Smooth muscle cell (in vitro differentiated cells): ENCODE measurements around the gene ZNF277. TPM values are rescaled to one million over a fixed set of nuclear protein-coding genes. Genes with fewer than 3 reads are reported as not detected.

Experiments used
- DNase-seq: peaks from one replicate; lab custom pipeline; 2025; ENCODE audit not compliant: unreplicated experiment; lab: John Stamatoyannopoulos, UW
- H2AFZ ChIP-seq: fragments of 200-600 bp; sonication (generic); 2 replicates; pipeline ENCODE4 v1.6.0; 2016; ENCODE audit warnings: antibody characterized with exemption, low read depth, mild to moderate bottlenecking
- H3F3A ChIP-seq: fragments of 200-600 bp; sonication (generic); 2 replicates; pipeline ENCODE4 v1.6.0; 2017; ENCODE audit warnings: antibody characterized with exemption, low read depth
- H3K27ac ChIP-seq: fragments of 200-600 bp; sonication (generic); 2 replicates; pipeline ENCODE4 v1.5.1; 2016; ENCODE audit warnings: low read depth, mild to moderate bottlenecking
- H3K27me3 ChIP-seq: fragments of 200-600 bp; sonication (generic); 2 replicates; pipeline ENCODE4 v1.6.1; 2016; ENCODE audit warnings: low read depth, mild to moderate bottlenecking
- H3K36me3 ChIP-seq: fragments of 200-600 bp; sonication (generic); 2 replicates; pipeline ENCODE4 v1.5.1; 2016; ENCODE audit warnings: low read depth
- H3K4me1 ChIP-seq: fragments of 200-600 bp; sonication (generic); 2 replicates; pipeline ENCODE4 v1.5.1; 2016; ENCODE audit warnings: low read depth
- H3K4me2 ChIP-seq: fragments of 200-600 bp; sonication (generic); 2 replicates; pipeline ENCODE4 v1.6.0; 2016; ENCODE audit warnings: mild to moderate bottlenecking
- H3K4me3 ChIP-seq: fragments of 200-600 bp; sonication (generic); 2 replicates; pipeline ENCODE4 v1.5.1; 2016; ENCODE audit warnings: mild to moderate bottlenecking
- H3K79me2 ChIP-seq: fragments of 200-600 bp; sonication (generic); 2 replicates; pipeline ENCODE4 v1.6.0; 2016; ENCODE audit warnings: low read depth, mild to moderate bottlenecking
- H3K9ac ChIP-seq: fragments of 200-600 bp; sonication (generic); 2 replicates; pipeline ENCODE4 v1.6.0; 2016; ENCODE audit warnings: low read depth
- H3K9me3 ChIP-seq: fragments of 200-600 bp; sonication (generic); replicated peaks from 2 replicates; pipeline ENCODE4 v1.5.1; 2016; ENCODE audit warnings: low read depth
- H4K20me1 ChIP-seq: fragments of 200-600 bp; sonication (generic); 2 replicates; pipeline ENCODE4 v1.6.0; 2016; ENCODE audit warnings: low read depth
- CTCF ChIP-seq: fragments of 200-600 bp; sonication (generic); IDR thresholded peaks from 2 replicates; pipeline ENCODE4 v1.5.1; 2017; ENCODE audit warnings: borderline replicate concordance, mild to moderate bottlenecking, antibody characterized with exemption; ENCODE audit not compliant: insufficient read depth, poor library complexity, severe bottlenecking
- WGBS: methylation state at CpG from one replicate; pipeline ENCODE4 v1.1.7; 2016; ENCODE audit warnings: low lambda C conversion rate; 5-methylcytosine and 5-hydroxymethylcytosine counted together
- polyA plus RNA-seq: library from polyadenylated mRNA; unstranded; fragments of >200 nt; fragmentation: Nextera tagmentation; extraction: Ambion mirVana; gene quantifications from 2 replicates; pipeline ENCODE4 v1.2.1, GENCODE V29; 2016
- total RNA-seq: library from RNA; depleted of rRNA; stranded (reverse); fragments of >200 nt; gene quantifications from 2 replicates; pipeline ENCODE4 v1.2.3, GENCODE V29; 2014

The ZNF277 gene
- total and polyA plus RNA-seq, 2 experiments from 2014 or later: 8.4 to 28.0 TPM

- WGBS: 68% methylated on average over 4 of the region's 4 CpGs
These were observed 150.6 kb downstream of the ZNF277 start for GRCh38 chr7:112357136-112357535.

GRCh38 chr7:112358513-112358912, 152.0 kb downstream of the ZNF277 start:
- Histone ChIP-seq H3K27me3 (no peaks in the 10 kb centered on the region), H4K20me1 (no peaks in the 10 kb centered on the region), H2AFZ (no peak overlapping the region), H3K4me3 (no peak overlapping the region), H3K9ac (no peak overlapping the region), H3K27ac (no peak overlapping the region), H3K9me3 (no peaks in the 10 kb centered on the region), H3K4me1 (peaks cover 20% of the 10 kb centered on the region), H3K79me2 (no peaks in the 10 kb centered on the region), H3K4me2 (no peak overlapping the region), H3K36me3 (no peaks in the 10 kb centered on the region), H3F3A (no peaks in the 10 kb centered on the region)
- DNase-seq: no peak
- no peak for TF ChIP-seq CTCF

More at GRCh38 chr7:112357136-112357535, 150.6 kb downstream of the ZNF277 start:
- Histone ChIP-seq H3K4me2 (no peak overlapping the region), H3K79me2 (no peaks in the 10 kb centered on the region), H4K20me1 (no peaks in the 10 kb centered on the region), H2AFZ (no peak overlapping the region), H3F3A (no peaks in the 10 kb centered on the region), H3K27ac (no peak overlapping the region), H3K4me1 (peaks cover 9% of the 10 kb centered on the region), H3K9ac (no peak overlapping the region), H3K27me3 (no peaks in the 10 kb centered on the region), H3K9me3 (no peaks in the 10 kb centered on the region), H3K4me3 (no peak overlapping the region), H3K36me3 (no peaks in the 10 kb centered on the region)
- TF ChIP-seq CTCF: no peak
- no peak for DNase-seq

DNA sequence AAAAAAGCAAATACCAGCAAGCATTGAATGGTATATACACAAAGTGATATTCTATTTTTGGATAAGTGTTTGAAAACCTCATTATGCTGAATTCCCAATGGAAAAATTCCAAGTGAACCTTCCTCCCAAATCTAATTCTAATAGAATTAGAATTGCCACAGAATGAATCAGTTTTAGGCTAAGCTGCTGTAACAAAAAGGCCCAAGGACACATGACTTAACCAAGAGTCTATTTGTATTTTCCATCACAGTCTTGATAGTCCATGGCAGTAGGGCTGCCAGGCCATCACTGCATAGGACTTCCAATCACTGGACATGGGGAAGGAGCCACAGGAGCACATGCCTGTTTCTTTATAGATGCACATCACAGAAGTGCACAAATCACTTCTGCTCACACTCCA, 152.6 kb downstream of the ZNF277 start:
- DNase-seq: no peak
- Histone ChIP-seq H3K27ac (no peak overlapping the region), H3K4me3 (no peak overlapping the region), H3K4me2 (no peak overlapping the region), H3K27me3 (no peaks in the 10 kb centered on the region), H3K9ac (no peak overlapping the region), H3K9me3 (no peaks in the 10 kb centered on the region), H4K20me1 (no peaks in the 10 kb centered on the region), H3K4me1 (peaks cover 20% of the 10 kb centered on the region), H3K36me3 (no peaks in the 10 kb centered on the region), H3F3A (no peaks in the 10 kb centered on the region), H2AFZ (no peak overlapping the region), H3K79me2 (no peaks in the 10 kb centered on the region)
- TF ChIP-seq CTCF: no peak

GRCh38 chr7:112360681-112361080, 154.2 kb downstream of the ZNF277 start:
- Histone ChIP-seq H3F3A (no peaks in the 10 kb centered on the region), H3K79me2 (no peaks in the 10 kb centered on the region), H3K4me3 (no peak overlapping the region), H3K9me3 (no peaks in the 10 kb centered on the region), H4K20me1 (no peaks in the 10 kb centered on the region), H3K4me2 (no peak overlapping the region), H3K27me3 (no peaks in the 10 kb centered on the region), H3K27ac (no peak overlapping the region), H3K36me3 (no peaks in the 10 kb centered on the region), H2AFZ (no peak overlapping the region), H3K4me1 (peaks cover 20% of the 10 kb centered on the region), H3K9ac (no peak overlapping the region)
- no peak for TF ChIP-seq CTCF
- DNase-seq: no peak
- 88% methylated on average over 8 of the region's 8 CpGs for WGBS
